ENCODE results near the gene COA6. TPM values are rescaled to one million over a fixed set of nuclear protein-coding genes. Genes with fewer than 3 reads are reported as not detected.

The COA6 gene
- total and polyA plus RNA-seq, 8 donors: 23.3 to 27.4 (median 24.5) TPM

DNA sequence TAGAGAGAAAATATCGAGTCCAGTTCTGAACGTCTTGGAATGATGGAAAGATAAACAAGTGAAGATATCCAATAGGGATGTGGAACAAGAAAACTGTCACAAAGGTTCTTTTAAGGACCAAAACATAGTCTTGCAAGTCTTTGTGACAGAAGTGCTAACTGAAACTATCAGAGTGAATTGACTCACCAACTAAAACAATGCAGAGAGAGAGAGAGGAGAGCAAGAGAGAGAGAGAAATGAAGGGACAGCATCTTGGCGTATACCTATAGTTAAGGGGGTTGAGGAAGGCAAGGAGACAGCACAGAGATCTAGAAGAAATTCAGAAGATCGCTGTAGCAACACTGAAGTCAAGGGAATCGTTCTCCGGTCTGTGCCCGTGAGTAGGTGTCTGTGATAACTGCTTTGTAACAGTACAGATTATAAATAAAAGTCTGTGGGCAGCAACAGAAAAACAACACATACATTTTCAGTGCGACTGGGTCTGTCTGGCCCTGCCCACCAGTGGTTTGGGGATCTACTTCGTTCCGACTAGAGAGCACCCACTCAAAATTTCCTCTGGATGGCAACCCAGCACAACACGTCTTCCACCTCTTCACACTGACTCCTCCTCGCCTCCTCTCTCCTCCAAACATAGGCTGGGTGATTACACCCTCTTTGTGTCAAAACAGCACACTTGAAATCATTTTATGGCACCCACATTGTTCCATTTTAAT is 4.8 kb upstream of the COA6 start:
- intact Hi-C loops (cut with DNase I): no loop called here
- no peak overlapping the region for H3K27ac ChIP-seq
- ATAC-seq (no peak), DNase-seq (no peak)
- no peaks in the 10 kb centered on the region for H3K9me3 ChIP-seq
- H3K4me1 ChIP-seq: peaks cover 0 to 7% of the 10 kb centered on the region in 2 donors
- no peak for TF ChIP-seq CTCF (IDR thresholded peaks at IDR 0.05)
- H3K27me3 ChIP-seq: no peaks in the 10 kb centered on the region
- no peaks in the 10 kb centered on the region for H3K36me3 ChIP-seq
- H3K4me3 ChIP-seq: no peak overlapping the region

DNA sequence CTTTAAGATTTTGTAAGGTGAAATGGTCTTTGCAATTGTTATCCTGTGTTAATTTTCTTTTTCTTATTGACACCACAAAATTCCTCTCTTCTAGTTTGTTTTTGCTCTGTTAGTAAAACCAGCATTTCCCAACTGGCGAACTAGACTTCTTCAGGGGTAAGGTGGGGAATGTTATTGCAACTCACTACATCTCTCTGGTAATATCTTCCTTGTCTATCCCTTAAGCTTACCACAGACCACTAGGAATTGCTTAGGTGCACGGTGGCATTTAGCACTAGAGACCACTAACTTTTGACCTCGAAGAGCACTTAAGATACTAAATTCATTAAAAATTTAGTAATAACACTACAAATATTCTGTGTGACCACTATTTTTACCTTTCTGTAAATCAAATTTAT is 4.2 kb upstream of the COA6 start:
- peaks cover under 1 to 9% of the 10 kb centered on the region in 2 donors for H3K4me1 ChIP-seq
- no peaks in the 10 kb centered on the region for H3K9me3 ChIP-seq
- ATAC-seq (no peak), DNase-seq (no peak)
- H3K4me3 ChIP-seq: no peak overlapping the region
- TF ChIP-seq CTCF (IDR thresholded peaks at IDR 0.05): no peak
- H3K27ac ChIP-seq: no peak overlapping the region
- H3K27me3 ChIP-seq: no peaks in the 10 kb centered on the region
- H3K36me3 ChIP-seq: no peaks in the 10 kb centered on the region
- intact Hi-C loops (cut with DNase I): no loop called here

DNA sequence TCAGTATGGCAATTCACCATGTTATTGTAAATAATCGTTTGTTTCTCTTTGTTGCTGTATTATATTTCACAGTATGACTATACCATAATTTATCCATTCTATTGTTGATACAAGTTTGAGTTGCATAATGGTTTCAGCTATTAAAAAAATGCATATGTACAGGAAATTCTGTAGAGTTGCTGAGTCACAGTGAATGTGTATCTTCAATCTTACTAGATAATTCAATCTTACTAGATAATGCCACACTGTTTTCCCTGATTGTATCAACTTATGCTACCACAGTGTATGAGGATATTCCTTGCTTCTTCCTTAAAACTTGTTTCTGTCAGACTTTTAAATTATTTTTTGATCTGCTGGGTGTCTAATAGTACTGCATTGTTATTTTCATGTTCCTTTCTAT is 3.5 kb upstream of the COA6 start:
- intact Hi-C loops (cut with DNase I): no loop called here
- H3K27ac ChIP-seq: no peak overlapping the region
- H3K4me3 ChIP-seq: no peak overlapping the region
- ATAC-seq (no peak), DNase-seq (no peak)
- H3K4me1 ChIP-seq: peaks cover 7 to 15% of the 10 kb centered on the region in 2 donors
- H3K27me3 ChIP-seq: no peaks in the 10 kb centered on the region
- no peaks in the 10 kb centered on the region for H3K9me3 ChIP-seq
- H3K36me3 ChIP-seq: no peaks in the 10 kb centered on the region
- TF ChIP-seq CTCF (IDR thresholded peaks at IDR 0.05): no peak

- intact Hi-C loops (cut with DNase I): no loop called here
- no peak for TF ChIP-seq CTCF (IDR thresholded peaks at IDR 0.05)
- Histone ChIP-seq H3K27ac (no peak overlapping the region), H3K27me3 (no peaks in the 10 kb centered on the region), H3K9me3 (no peaks in the 10 kb centered on the region), H3K4me1 (peaks cover 7 to 22% of the 10 kb centered on the region in 2 donors), H3K4me3 (no peak overlapping the region), H3K36me3 (peaks cover 0 to 13% of the 10 kb centered on the region in 2 donors)
- DNase-seq: no peak
- no peak for ATAC-seq
Observed at GRCh38 chr1:234371414-234371813, 1.8 kb upstream of the COA6 start.

- Histone ChIP-seq H3K4me3 (peak overlapping the region; percentile 60 to 91), H3K4me1 (peaks cover 7 to 22% of the 10 kb centered on the region in 2 donors), H3K9me3 (no peaks in the 10 kb centered on the region), H3K27ac (peak overlapping the region in 1 of 2 donors; percentile 97), H3K27me3 (no peaks in the 10 kb centered on the region), H3K36me3 (peaks cover 0 to 21% of the 10 kb centered on the region in 2 donors)
- intact Hi-C loops (cut with DNase I): no loop called here
- no peak for TF ChIP-seq CTCF (IDR thresholded peaks at IDR 0.05)
- DNase-seq: no peak
- ATAC-seq: no peak
Observed at GRCh38 chr1:234372011-234372757, 1.1 kb upstream of the COA6 start.

All from left lung (tissue), 10 donors.